SU-DHL-6 (cell line): ENCODE results near the gene ATP5F1C.

Source experiments
- H2AFZ ChIP-seq: fragments of 200-600 bp; sonication (generic); 2 replicates; pipeline ENCODE4 v1.6.1; 2014; ENCODE audit warnings: low read depth, mild to moderate bottlenecking, moderate library complexity, mixed read lengths, antibody characterized with exemption, low read length; ENCODE audit not compliant: severe bottlenecking
- H3F3A ChIP-seq: fragments of 200-600 bp; shearing (Covaris generic); 2 replicates; pipeline ENCODE4 v1.6.0; 2016; ENCODE audit warnings: antibody characterized with exemption, mild to moderate bottlenecking; ENCODE audit not compliant: insufficient read depth
- H3K27ac ChIP-seq: fragments of 200-600 bp; sonication (generic); 2 replicates; pipeline ENCODE4 v1.5.1; 2016; ENCODE audit warnings: low read depth, mild to moderate bottlenecking, low read length, moderate library complexity, mixed read lengths
- H3K27me3 ChIP-seq: fragments of 200-600 bp; sonication (generic), shearing (Covaris generic); 2 replicates; pipeline ENCODE4 v1.6.0; 2014; ENCODE audit warnings: mild to moderate bottlenecking, low read length
- H3K36me3 ChIP-seq: fragments of 200-600 bp; sonication (generic); 2 replicates; pipeline ENCODE4 v1.6.1; 2014; ENCODE audit warnings: mild to moderate bottlenecking, low read length, mixed read lengths
- H3K4me2 ChIP-seq: fragments of 300-600, 200-600 bp; shearing (Covaris generic), sonication (generic); 2 replicates; pipeline ENCODE4 v1.6.0; 2014; ENCODE audit warnings: low read length, low read depth, mild to moderate bottlenecking; ENCODE audit not compliant: poor library complexity, severe bottlenecking
- H3K4me3 ChIP-seq: fragments of 200-600 bp; sonication (generic); 2 replicates; pipeline ENCODE4 v1.5.1; 2014; ENCODE audit warnings: antibody characterized with exemption, low read length, mild to moderate bottlenecking, mixed read lengths; ENCODE audit not compliant: insufficient read depth, poor library complexity, severe bottlenecking
- H3K79me2 ChIP-seq: fragments of 200-600 bp; sonication (generic); 2 replicates; pipeline ENCODE4 v1.6.1; 2014; ENCODE audit warnings: mild to moderate bottlenecking, low read length, moderate library complexity; ENCODE audit not compliant: insufficient read depth
- H3K9ac ChIP-seq: fragments of 200-600 bp; sonication (generic); 2 replicates; pipeline ENCODE4 v1.7.0; 2014; ENCODE audit warnings: mild to moderate bottlenecking, low read length
- H3K9me2 ChIP-seq: fragments of 200-600 bp; sonication (generic); replicated peaks from 2 replicates; pipeline ENCODE4 v1.6.1; 2014; ENCODE audit warnings: low read length; ENCODE audit not compliant: insufficient read depth
- H3K9me3 ChIP-seq: fragments of 200-600 bp; sonication (generic); 2 replicates; pipeline ENCODE4 v1.6.1; 2014; ENCODE audit warnings: low read length, mixed read lengths; ENCODE audit not compliant: insufficient read depth
- H4K20me1 ChIP-seq: fragments of 200-600 bp; sonication (generic); 2 replicates; pipeline ENCODE4 v1.6.1; 2014; ENCODE audit warnings: low read depth, mild to moderate bottlenecking, antibody characterized with exemption, low read length, moderate library complexity, mixed read lengths
- CTCF ChIP-seq: fragments of 200-600 bp; sonication (generic); IDR thresholded peaks from one replicate; pipeline ENCODE4 v1.5.1; 2017; ENCODE audit warnings: antibody characterized with exemption, mild to moderate bottlenecking, low read length, moderate library complexity; ENCODE audit not compliant: insufficient read depth, poor library complexity, severe bottlenecking
- EZH2phosphoT487 ChIP-seq: fragments of 200-600 bp; sonication (generic), shearing (Covaris generic); conservative IDR thresholded peaks from 2 replicates; pipeline ENCODE4 v1.6.1; 2018; ENCODE audit warnings: mild to moderate bottlenecking, antibody characterized with exemption, low read length, moderate library complexity, mixed read lengths

The ATP5F1C gene

GRCh38 chr10:7826971-7827370 lies 39.0 kb downstream of the ATP5F1C start:
- no peaks in the 10 kb centered on the region for H3F3A ChIP-seq
- H3K27ac ChIP-seq = no peak overlapping the region
- TF ChIP-seq CTCF (no peak), EZH2phosphoT487 (no peak)
- H2AFZ ChIP-seq = no peak overlapping the region
- peaks cover 5% of the 10 kb centered on the region; the same call in 1 of the 2 replicates for H3K36me3 ChIP-seq
- no peaks in the 10 kb centered on the region for H3K9me2 ChIP-seq
- H3K4me3 ChIP-seq = no peak overlapping the region
- no peak overlapping the region for H3K4me2 ChIP-seq
- no peaks in the 10 kb centered on the region for H4K20me1 ChIP-seq
- H3K79me2 ChIP-seq = peaks cover 5% of the 10 kb centered on the region; the same call in 1 of the 2 replicates
- H3K9ac ChIP-seq = no peak overlapping the region
- H3K27me3 ChIP-seq = no peaks in the 10 kb centered on the region
- no peaks in the 10 kb centered on the region for H3K9me3 ChIP-seq

GRCh38 chr10:7829289-7829834 lies 41.4 kb downstream of the ATP5F1C start:
- Histone ChIP-seq H2AFZ (no peak overlapping the region), H3K4me2 (no peak overlapping the region), H3K9me3 (no peaks in the 10 kb centered on the region), H3K79me2 (peaks cover 21% of the 10 kb centered on the region), H3F3A (no peaks in the 10 kb centered on the region), H3K9me2 (no peaks in the 10 kb centered on the region), H3K9ac (no peak overlapping the region), H3K36me3 (peaks cover 5% of the 10 kb centered on the region; the same call in 1 of the 2 replicates), H4K20me1 (no peaks in the 10 kb centered on the region), H3K4me3 (no peak overlapping the region), H3K27me3 (no peaks in the 10 kb centered on the region), H3K27ac (no peak overlapping the region)
- no peak for TF ChIP-seq EZH2phosphoT487
- TF ChIP-seq CTCF = no peak

- H3F3A ChIP-seq = no peaks in the 10 kb centered on the region
- TF ChIP-seq EZH2phosphoT487 (no peak), CTCF (no peak)
- H3K36me3 ChIP-seq = no peaks in the 10 kb centered on the region
- H3K4me2 ChIP-seq = no peak overlapping the region
- H3K27me3 ChIP-seq = no peaks in the 10 kb centered on the region
- H2AFZ ChIP-seq = no peak overlapping the region
- H3K9me2 ChIP-seq = no peaks in the 10 kb centered on the region
- H3K79me2 ChIP-seq = peaks cover 40% of the 10 kb centered on the region
- H3K4me3 ChIP-seq = no peak overlapping the region
- no peak overlapping the region for H3K9ac ChIP-seq
- H4K20me1 ChIP-seq = no peaks in the 10 kb centered on the region
- H3K9me3 ChIP-seq = no peaks in the 10 kb centered on the region
- H3K27ac ChIP-seq = no peak overlapping the region
Observed at GRCh38 chr10:7832060-7832459, 44.1 kb downstream of the ATP5F1C start.
